Measurements from ENCODE around the gene HDAC4. TPM values are rescaled to one million over a fixed set of nuclear protein-coding genes. Genes with fewer than 3 reads are reported as not detected.

Gene HDAC4
- total RNA-seq, 1 experiment from 2014 or later = 40.1 TPM

DNA sequence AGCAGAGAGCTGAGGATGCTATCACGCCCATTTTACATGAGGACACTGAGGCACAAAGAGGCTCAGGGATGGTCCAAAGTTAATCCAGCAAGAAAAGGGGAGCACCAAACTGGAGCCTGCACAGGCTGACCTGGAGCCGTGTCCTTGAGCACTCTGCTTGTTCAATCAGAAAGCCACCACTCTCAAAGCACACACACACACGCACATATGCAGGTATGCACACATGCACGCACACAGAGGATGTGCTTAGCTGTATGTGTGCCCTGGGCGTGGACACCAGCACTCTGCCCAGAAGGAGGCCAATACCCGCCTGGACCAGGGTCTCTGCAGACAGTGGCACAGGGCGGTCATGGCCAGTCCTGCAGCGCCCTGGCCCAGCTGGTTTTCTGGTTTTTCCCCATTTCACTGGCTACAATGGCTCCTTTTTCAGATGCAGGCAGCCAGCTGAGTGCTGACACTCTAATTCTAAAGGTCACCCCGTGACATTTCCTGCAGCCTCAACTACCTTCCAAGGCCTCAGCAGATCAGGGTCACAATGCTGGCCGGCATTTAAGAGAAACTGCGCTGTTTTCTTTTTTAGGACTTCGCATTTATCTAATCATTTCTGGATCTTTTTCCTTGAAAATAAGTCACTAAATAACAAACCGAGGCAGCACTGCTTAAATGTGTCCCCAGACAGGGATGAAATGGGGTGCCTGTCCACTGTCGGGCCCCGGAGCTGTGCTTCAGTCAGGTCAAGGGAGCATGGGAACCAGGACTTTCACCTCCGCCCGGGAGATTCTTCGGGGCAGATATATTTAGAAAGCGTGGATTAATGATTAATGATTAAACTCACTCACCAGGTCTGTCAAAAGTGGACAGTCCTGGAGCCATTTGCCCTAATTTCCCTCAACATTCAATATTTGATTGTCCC lies 104.5 kb downstream of the HDAC4 start:
- CTCF ChIA-PET = no interaction called here
- DNase-seq (ENCODE audit: low read depth, low spot score) = no peak
- in situ Hi-C loops (cut with HindIII; ENCODE audit: low pct_unique_long_range_greater_than_20kb, low sequenced_read_pairs) = no loop called here
- Histone ChIP-seq H3K27ac (ENCODE audit: low read length) (no peak overlapping the region), H3K9me3 (ENCODE audit: control insufficient read depth, insufficient read depth, low read depth, low read length) (no peaks in the 10 kb centered on the region), H3K36me3 (ENCODE audit: control insufficient read depth, insufficient read depth, low read length) (no peaks in the 10 kb centered on the region), H3K4me1 (ENCODE audit: control insufficient read depth, insufficient read depth, low read length) (peaks cover 10% of the 10 kb centered on the region; the same call in 1 of the 2 replicates), H3K4me3 (ENCODE audit: low read depth in 2 of 2, low read length in 2 of 2) (no peak overlapping the region), H3K27me3 (ENCODE audit: control insufficient read depth, insufficient read depth, low read length) (no peaks in the 10 kb centered on the region)
- POLR2A ChIA-PET = interaction anchor here (0.6 kb wide), 1 partner anchor 158 kb away, joined by 6 read pairs; no protein-coding TSS in a partner anchor
- TF ChIP-seq, protein P1, sequence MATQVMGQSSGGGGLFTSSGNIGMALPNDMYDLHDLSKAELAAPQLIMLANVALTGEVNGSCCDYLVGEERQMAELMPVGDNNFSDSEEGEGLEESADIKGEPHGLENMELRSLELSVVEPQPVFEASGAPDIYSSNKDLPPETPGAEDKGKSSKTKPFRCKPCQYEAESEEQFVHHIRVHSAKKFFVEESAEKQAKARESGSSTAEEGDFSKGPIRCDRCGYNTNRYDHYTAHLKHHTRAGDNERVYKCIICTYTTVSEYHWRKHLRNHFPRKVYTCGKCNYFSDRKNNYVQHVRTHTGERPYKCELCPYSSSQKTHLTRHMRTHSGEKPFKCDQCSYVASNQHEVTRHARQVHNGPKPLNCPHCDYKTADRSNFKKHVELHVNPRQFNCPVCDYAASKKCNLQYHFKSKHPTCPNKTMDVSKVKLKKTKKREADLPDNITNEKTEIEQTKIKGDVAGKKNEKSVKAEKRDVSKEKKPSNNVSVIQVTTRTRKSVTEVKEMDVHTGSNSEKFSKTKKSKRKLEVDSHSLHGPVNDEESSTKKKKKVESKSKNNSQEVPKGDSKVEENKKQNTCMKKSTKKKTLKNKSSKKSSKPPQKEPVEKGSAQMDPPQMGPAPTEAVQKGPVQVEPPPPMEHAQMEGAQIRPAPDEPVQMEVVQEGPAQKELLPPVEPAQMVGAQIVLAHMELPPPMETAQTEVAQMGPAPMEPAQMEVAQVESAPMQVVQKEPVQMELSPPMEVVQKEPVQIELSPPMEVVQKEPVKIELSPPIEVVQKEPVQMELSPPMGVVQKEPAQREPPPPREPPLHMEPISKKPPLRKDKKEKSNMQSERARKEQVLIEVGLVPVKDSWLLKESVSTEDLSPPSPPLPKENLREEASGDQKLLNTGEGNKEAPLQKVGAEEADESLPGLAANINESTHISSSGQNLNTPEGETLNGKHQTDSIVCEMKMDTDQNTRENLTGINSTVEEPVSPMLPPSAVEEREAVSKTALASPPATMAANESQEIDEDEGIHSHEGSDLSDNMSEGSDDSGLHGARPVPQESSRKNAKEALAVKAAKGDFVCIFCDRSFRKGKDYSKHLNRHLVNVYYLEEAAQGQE (IDR thresholded peaks at IDR 0.05; ENCODE audit: insufficient read depth in 1 of 2, low read depth in 2 of 2, low read length in 1 of 2) = no peak
- TF ChIP-seq, protein P2, sequence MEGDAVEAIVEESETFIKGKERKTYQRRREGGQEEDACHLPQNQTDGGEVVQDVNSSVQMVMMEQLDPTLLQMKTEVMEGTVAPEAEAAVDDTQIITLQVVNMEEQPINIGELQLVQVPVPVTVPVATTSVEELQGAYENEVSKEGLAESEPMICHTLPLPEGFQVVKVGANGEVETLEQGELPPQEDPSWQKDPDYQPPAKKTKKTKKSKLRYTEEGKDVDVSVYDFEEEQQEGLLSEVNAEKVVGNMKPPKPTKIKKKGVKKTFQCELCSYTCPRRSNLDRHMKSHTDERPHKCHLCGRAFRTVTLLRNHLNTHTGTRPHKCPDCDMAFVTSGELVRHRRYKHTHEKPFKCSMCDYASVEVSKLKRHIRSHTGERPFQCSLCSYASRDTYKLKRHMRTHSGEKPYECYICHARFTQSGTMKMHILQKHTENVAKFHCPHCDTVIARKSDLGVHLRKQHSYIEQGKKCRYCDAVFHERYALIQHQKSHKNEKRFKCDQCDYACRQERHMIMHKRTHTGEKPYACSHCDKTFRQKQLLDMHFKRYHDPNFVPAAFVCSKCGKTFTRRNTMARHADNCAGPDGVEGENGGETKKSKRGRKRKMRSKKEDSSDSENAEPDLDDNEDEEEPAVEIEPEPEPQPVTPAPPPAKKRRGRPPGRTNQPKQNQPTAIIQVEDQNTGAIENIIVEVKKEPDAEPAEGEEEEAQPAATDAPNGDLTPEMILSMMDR (IDR thresholded peaks at IDR 0.05) = no peak
- no peak for TF ChIP-seq SIN3A (IDR thresholded peaks at IDR 0.05; ENCODE audit: borderline replicate concordance, insufficient read depth, low read depth, low read length)
- TF ChIP-seq POLR2AphosphoS5 (IDR thresholded peaks at IDR 0.05; ENCODE audit: low read depth, low read length) = no peak
- no peak for TF ChIP-seq TCF7L2 (IDR thresholded peaks at IDR 0.05; ENCODE audit: low read depth, low read length)
- ATAC-seq = no peak
- intact Hi-C loops (cut with micrococcal nuclease; ENCODE audit: unreplicated experiment) = no loop called here
- no TSS peak for BruUV-seq (replicated peaks)

DNA sequence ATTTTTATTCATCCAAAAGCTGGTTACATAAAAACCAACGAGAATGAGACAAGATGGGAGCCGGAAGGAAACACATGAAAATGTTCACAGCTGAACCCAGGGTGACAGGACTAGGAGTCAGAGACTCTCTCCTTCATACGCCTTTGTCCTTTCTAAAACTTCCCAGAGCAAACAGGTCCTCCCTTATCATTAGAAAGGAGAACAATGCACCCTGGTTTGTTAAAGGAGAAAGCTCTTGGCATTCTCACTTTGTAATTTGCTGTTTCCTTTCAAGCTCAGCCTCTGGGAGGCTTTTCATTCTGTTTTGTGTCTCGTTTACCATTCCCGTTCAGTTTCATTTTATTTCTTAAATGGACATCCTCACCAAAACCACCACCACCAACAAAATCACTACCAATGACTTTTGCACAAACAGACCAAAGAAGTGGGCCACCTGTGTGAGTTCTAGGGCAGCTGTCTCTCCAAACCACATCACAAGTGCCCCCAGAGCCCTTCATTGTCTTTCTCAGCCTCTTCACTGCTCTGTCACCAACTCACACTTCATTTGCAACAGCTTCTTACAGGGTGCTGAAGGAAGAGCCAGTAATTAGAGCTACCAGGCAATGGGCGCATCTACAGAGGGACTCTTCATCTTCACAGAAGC lies 105.3 kb downstream of the HDAC4 start:
- intact Hi-C loops (cut with micrococcal nuclease; ENCODE audit: unreplicated experiment) = no loop called here
- no peaks in the 10 kb centered on the region for H3K9me3 ChIP-seq (ENCODE audit: control insufficient read depth, insufficient read depth, low read depth, low read length)
- POLR2A ChIA-PET = no interaction called here
- H3K4me1 ChIP-seq (ENCODE audit: control insufficient read depth, insufficient read depth, low read length) = peaks cover 10% of the 10 kb centered on the region; the same call in 1 of the 2 replicates
- H3K36me3 ChIP-seq (ENCODE audit: control insufficient read depth, insufficient read depth, low read length) = no peaks in the 10 kb centered on the region
- no peak for ATAC-seq
- no peak overlapping the region for H3K4me3 ChIP-seq (ENCODE audit: low read depth in 2 of 2, low read length in 2 of 2)
- BruUV-seq (replicated peaks) = no TSS peak
- CTCF ChIA-PET = no interaction called here
- H3K27ac ChIP-seq (ENCODE audit: low read length) = no peak overlapping the region
- no peaks in the 10 kb centered on the region for H3K27me3 ChIP-seq (ENCODE audit: control insufficient read depth, insufficient read depth, low read length)
- no peak for DNase-seq (ENCODE audit: low read depth, low spot score)
- in situ Hi-C loops (cut with HindIII; ENCODE audit: low pct_unique_long_range_greater_than_20kb, low sequenced_read_pairs) = no loop called here
- TF ChIP-seq SIN3A (IDR thresholded peaks at IDR 0.05; ENCODE audit: borderline replicate concordance, insufficient read depth, low read depth, low read length) = no peak
- no peak for TF ChIP-seq POLR2AphosphoS5 (IDR thresholded peaks at IDR 0.05; ENCODE audit: low read depth, low read length)
- TF ChIP-seq, protein P1 (IDR thresholded peaks at IDR 0.05; ENCODE audit: insufficient read depth in 1 of 2, low read depth in 2 of 2, low read length in 1 of 2) = no peak
